Sigmoid colon (tissue), 7 donors: ENCODE measurements around the gene SAP30. TPM values are rescaled to one million over a fixed set of nuclear protein-coding genes. Genes with fewer than 3 reads are reported as not detected.

Experiments used
- DNase-seq: peaks from one replicate; pipeline ENCODE4 v3.0.0-alpha.2; 2019
- H3K27ac ChIP-seq, 4 donors: fragments of 200-600 bp; sonication (generic); one replicate each; pipeline ENCODE4 v1.5.1; 2016 to 2019; ENCODE audit warnings: mild to moderate bottlenecking in 1 of 4
- H3K27me3 ChIP-seq, 3 donors: fragments of 200-600 bp; sonication (generic); one replicate each; pipeline ENCODE4 v1.5.1; 2019; ENCODE audit warnings: mild to moderate bottlenecking in 1 of 3
- H3K36me3 ChIP-seq, 4 donors: fragments of 200-600 bp; sonication (generic); one replicate each; pipeline ENCODE4 v1.5.1; 2016 to 2019
- H3K4me1 ChIP-seq, 4 donors: fragments of 200-600 bp; sonication (generic); one replicate each; pipeline ENCODE4 v1.5.1; 2017 to 2019
- H3K4me3 ChIP-seq, 4 donors: fragments of 200-600 bp; sonication (generic); one replicate each; pipeline ENCODE4 v1.5.1; 2017 to 2019; ENCODE audit warnings: mild to moderate bottlenecking in 2 of 4, moderate library complexity in 1 of 4
- H3K9me3 ChIP-seq, 4 donors: fragments of 200-600 bp in 3 of 4; sonication (generic) in 3 of 4; one replicate each; pipeline versions ENCODE4 v1.5.1 to v1.6.1; 2013 to 2019
- CTCF ChIP-seq, 4 experiments: fragments of 450-650 bp in 3 of 4; fragments of 200-600 bp in 1 of 4; IDR thresholded peaks; one replicate each; pipeline ENCODE4 v1.5.1; 2016 to 2019; ENCODE audit warnings: antibody characterized with exemption in 4 of 4, mild to moderate bottlenecking in 3 of 4, moderate library complexity in 2 of 4
- EP300 ChIP-seq, 4 donors: sonication (generic); formaldehyde crosslinking; IDR thresholded peaks; one replicate each; pipeline ENCODE4 v1.6.1; 2017; ENCODE audit warnings: antibody characterized with exemption in 4 of 4
- POLR2A ChIP-seq, 2 donors: fragments of 450-650 bp; IDR thresholded peaks; one replicate each; pipeline ENCODE4 v1.6.1; 2016; ENCODE audit warnings: antibody characterized with exemption in 2 of 2, mild to moderate bottlenecking in 2 of 2, moderate library complexity in 2 of 2
- POLR2AphosphoS5 ChIP-seq, 4 donors: sonication (generic); formaldehyde crosslinking; IDR thresholded peaks; one replicate each; pipeline ENCODE4 v1.6.1; 2017; ENCODE audit warnings: antibody characterized with exemption in 4 of 4
- WGBS, 2 donors: extraction: QIAGEN DNeasy Blood & Tissue Kit; methylation state at CpG; one replicate each; pipeline ENCODE4 v1.1.7; 2013; 5-methylcytosine and 5-hydroxymethylcytosine counted together
- intact Hi-C: fragments of 100-400 bp; cut with DNase I; formaldehyde crosslinking; loops from one replicate; pipeline ENCODE4 v1.15.1; 2023
- polyA plus RNA-seq, 3 donors: library from polyadenylated mRNA; stranded (reverse); fragments of 200-250 nt; gene quantifications; one replicate each; pipeline ENCODE4 v1.2.3, GENCODE V29; 2013
- total RNA-seq, 4 donors: library from RNA; depleted of rRNA; stranded (reverse); fragments of >200 nt; gene quantifications; one replicate each; pipeline ENCODE4 v1.1.0, GENCODE V29; 2016
- donor health status: healthy with polysubstance abuse.
- donor health status: Bipolar disorder and iron deficiency.
- donor health status: healthy.

SAP30 gene
- total and polyA plus RNA-seq, 7 donors: 7.2 to 61.4 (median 39.6) TPM

GRCh38 chr4:173415092-173415491, 44.3 kb downstream of the SAP30 start:
- Histone ChIP-seq H3K4me3 (no peak overlapping the region), H3K27me3 (no peaks in the 10 kb centered on the region), H3K36me3 (peaks cover 0 to 4% (median 0%) of the 10 kb centered on the region in 4 donors), H3K27ac (peak overlapping the region; percentile 36 to 67 (median 58)), H3K4me1 (peaks cover 0 to 6% (median 0%) of the 10 kb centered on the region in 4 donors), H3K9me3 (no peaks in the 10 kb centered on the region)
- no peak for DNase-seq
- intact Hi-C loops: loop anchor here (5.0 kb wide), 2 partner anchors 43 to 403 kb away; partner anchors contain the start of gene SAP30
- TF ChIP-seq CTCF (IDR thresholded peaks at IDR 0.05): no peak
- TF ChIP-seq POLR2AphosphoS5 (IDR thresholded peaks at IDR 0.05): peak in 3 of 4 donors; percentile 17 to 55 (median 30)
- peak in 1 of 4 donors; percentile 6 for TF ChIP-seq EP300 (IDR thresholded peaks at IDR 0.05)
- TF ChIP-seq POLR2A (IDR thresholded peaks at IDR 0.05): no peak
- WGBS, 2 donors: 70 to 80% methylated on average over 3 of the region's 3 CpGs

- H3K36me3 ChIP-seq: peaks cover 0 to 4% (median 0%) of the 10 kb centered on the region in 4 donors
- H3K27ac ChIP-seq: peak overlapping the region; percentile 36 to 67 (median 58)
- no peak overlapping the region for H3K4me3 ChIP-seq
- intact Hi-C loops: loop anchor here (5.0 kb wide), 2 partner anchors 44 to 404 kb away; partner anchors contain the start of gene SAP30
- no peaks in the 10 kb centered on the region for H3K27me3 ChIP-seq
- TF ChIP-seq POLR2AphosphoS5 (IDR thresholded peaks at IDR 0.05) (peak in 3 of 4 donors; percentile 6 to 49 (median 22)), POLR2A (IDR thresholded peaks at IDR 0.05) (no peak), EP300 (IDR thresholded peaks at IDR 0.05) (no peak), CTCF (IDR thresholded peaks at IDR 0.05) (no peak)
- 85 to 86% methylated on average over 26 of the region's 26 CpGs for WGBS, 2 donors
- no peaks in the 10 kb centered on the region for H3K9me3 ChIP-seq
- peaks cover 0 to 13% (median 0%) of the 10 kb centered on the region in 4 donors for H3K4me1 ChIP-seq
- DNase-seq: peak; percentile 76
These were observed 45.3 kb downstream of the SAP30 start for GRCh38 chr4:173415885-173416653.

- Histone ChIP-seq H3K9me3 (no peaks in the 10 kb centered on the region), H3K4me1 (peaks cover 0 to 20% (median 0%) of the 10 kb centered on the region in 4 donors), H3K36me3 (peaks cover 0 to 4% (median 0%) of the 10 kb centered on the region in 4 donors), H3K27me3 (no peaks in the 10 kb centered on the region), H3K4me3 (no peak overlapping the region), H3K27ac (no peak overlapping the region)
- DNase-seq: no peak
- TF ChIP-seq CTCF (IDR thresholded peaks at IDR 0.05) (no peak), POLR2AphosphoS5 (IDR thresholded peaks at IDR 0.05) (no peak), EP300 (IDR thresholded peaks at IDR 0.05) (no peak), POLR2A (IDR thresholded peaks at IDR 0.05) (no peak)
- intact Hi-C loops: loop anchor here (1.0 to 5.0 kb wide), 3 partner anchors 46 to 406 kb away; partner anchors contain the start of gene SAP30
These were observed 47.1 kb downstream of the SAP30 start for GRCh38 chr4:173417833-173418232.

- peaks cover 0 to 4% (median 0%) of the 10 kb centered on the region in 4 donors for H3K36me3 ChIP-seq
- peaks cover 0 to 20% (median 0%) of the 10 kb centered on the region in 4 donors for H3K4me1 ChIP-seq
- 67 to 75% methylated on average over 3 of the region's 3 CpGs for WGBS, 2 donors
- no peaks in the 10 kb centered on the region for H3K9me3 ChIP-seq
- H3K4me3 ChIP-seq: no peak overlapping the region
- H3K27ac ChIP-seq: no peak overlapping the region
- no peak for DNase-seq
- intact Hi-C loops: loop anchor here (5.0 kb wide), 2 partner anchors 46 to 406 kb away; partner anchors contain the start of gene SAP30
- TF ChIP-seq EP300 (IDR thresholded peaks at IDR 0.05): no peak
- no peak for TF ChIP-seq POLR2AphosphoS5 (IDR thresholded peaks at IDR 0.05)
- TF ChIP-seq POLR2A (IDR thresholded peaks at IDR 0.05): no peak
- no peak for TF ChIP-seq CTCF (IDR thresholded peaks at IDR 0.05)
- H3K27me3 ChIP-seq: no peaks in the 10 kb centered on the region
These were observed 47.9 kb downstream of the SAP30 start for GRCh38 chr4:173418639-173419038.
